SU-DHL-6 (cell line): ENCODE results near the gene VWA5B1.

ENCODE experiments used
- EZH2phosphoT487 ChIP-seq: fragments of 200-600 bp; sonication (generic), shearing (Covaris generic); conservative IDR thresholded peaks from 2 replicates; pipeline ENCODE4 v1.6.1; 2018; ENCODE audit warnings: mild to moderate bottlenecking, antibody characterized with exemption, low read length, moderate library complexity, mixed read lengths
- TF ChIP-seq, protein P1 (sequence below): fragments of 200-600 bp; sonication (generic); IDR thresholded peaks from one replicate; pipeline ENCODE4 v1.5.1; 2017; ENCODE audit warnings: antibody characterized with exemption, mild to moderate bottlenecking, low read length, moderate library complexity; ENCODE audit not compliant: insufficient read depth, poor library complexity, severe bottlenecking

DNA sequence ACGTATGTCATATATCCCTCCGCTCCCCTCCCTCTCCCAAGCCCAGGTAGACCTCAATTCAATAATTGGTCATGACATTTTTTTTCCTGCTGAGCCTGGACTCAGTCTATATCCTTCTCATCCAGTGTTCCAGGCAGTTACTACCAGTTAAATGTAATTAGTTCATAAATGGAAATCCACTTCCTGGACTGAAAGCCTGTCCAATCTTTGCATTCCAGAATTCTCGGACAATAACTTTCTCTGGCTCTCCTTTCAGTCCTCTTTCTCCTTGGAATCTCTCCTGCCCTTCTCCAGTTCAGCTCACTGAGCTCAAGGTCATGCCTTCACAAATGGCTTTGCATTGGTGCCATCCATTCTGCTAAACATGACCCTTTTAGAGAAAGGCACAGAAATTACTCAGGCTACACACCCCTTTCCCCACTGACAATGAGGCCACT lies 34.8 kb downstream of the VWA5B1 start:
- TF ChIP-seq, protein P1, sequence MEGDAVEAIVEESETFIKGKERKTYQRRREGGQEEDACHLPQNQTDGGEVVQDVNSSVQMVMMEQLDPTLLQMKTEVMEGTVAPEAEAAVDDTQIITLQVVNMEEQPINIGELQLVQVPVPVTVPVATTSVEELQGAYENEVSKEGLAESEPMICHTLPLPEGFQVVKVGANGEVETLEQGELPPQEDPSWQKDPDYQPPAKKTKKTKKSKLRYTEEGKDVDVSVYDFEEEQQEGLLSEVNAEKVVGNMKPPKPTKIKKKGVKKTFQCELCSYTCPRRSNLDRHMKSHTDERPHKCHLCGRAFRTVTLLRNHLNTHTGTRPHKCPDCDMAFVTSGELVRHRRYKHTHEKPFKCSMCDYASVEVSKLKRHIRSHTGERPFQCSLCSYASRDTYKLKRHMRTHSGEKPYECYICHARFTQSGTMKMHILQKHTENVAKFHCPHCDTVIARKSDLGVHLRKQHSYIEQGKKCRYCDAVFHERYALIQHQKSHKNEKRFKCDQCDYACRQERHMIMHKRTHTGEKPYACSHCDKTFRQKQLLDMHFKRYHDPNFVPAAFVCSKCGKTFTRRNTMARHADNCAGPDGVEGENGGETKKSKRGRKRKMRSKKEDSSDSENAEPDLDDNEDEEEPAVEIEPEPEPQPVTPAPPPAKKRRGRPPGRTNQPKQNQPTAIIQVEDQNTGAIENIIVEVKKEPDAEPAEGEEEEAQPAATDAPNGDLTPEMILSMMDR: no peak
- no peak for TF ChIP-seq EZH2phosphoT487
